ENCODE measurements around the gene GABRB1.

Gene GABRB1

DNA sequence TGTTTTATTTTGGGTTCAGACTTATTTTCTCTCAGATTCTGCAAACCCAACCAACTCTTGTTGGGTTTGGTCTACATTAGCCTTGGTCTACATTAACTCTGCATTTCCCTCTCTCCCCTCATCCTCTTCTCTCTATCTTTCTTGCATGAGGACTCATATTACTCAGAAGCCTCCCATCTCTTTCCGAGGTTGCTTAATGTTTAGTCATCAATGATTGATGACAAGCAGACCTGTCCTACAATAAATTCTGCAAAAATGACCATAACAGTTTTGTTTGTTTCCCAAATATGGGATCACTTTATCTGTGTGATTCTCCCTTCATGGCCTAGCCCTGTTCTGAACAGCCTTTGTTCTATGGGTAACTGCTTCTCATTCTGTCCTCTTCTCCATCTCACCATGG, 75.2 kb downstream of the GABRB1 start:
- no peak overlapping the region for H3K4me3 ChIP-seq (ENCODE audit: low read length)
- no peak for DNase-seq (ENCODE audit: low read depth)
- TF ChIP-seq, protein P1, sequence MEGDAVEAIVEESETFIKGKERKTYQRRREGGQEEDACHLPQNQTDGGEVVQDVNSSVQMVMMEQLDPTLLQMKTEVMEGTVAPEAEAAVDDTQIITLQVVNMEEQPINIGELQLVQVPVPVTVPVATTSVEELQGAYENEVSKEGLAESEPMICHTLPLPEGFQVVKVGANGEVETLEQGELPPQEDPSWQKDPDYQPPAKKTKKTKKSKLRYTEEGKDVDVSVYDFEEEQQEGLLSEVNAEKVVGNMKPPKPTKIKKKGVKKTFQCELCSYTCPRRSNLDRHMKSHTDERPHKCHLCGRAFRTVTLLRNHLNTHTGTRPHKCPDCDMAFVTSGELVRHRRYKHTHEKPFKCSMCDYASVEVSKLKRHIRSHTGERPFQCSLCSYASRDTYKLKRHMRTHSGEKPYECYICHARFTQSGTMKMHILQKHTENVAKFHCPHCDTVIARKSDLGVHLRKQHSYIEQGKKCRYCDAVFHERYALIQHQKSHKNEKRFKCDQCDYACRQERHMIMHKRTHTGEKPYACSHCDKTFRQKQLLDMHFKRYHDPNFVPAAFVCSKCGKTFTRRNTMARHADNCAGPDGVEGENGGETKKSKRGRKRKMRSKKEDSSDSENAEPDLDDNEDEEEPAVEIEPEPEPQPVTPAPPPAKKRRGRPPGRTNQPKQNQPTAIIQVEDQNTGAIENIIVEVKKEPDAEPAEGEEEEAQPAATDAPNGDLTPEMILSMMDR (conservative IDR thresholded peaks at IDR 0.05; ENCODE audit: low read length), result no peak

GRCh38 chr4:47109379-47109778, 78.0 kb downstream of the GABRB1 start:
- no peak for DNase-seq (ENCODE audit: low read depth)
- TF ChIP-seq, protein P1 (conservative IDR thresholded peaks at IDR 0.05; ENCODE audit: low read length), result no peak
- H3K4me3 ChIP-seq (ENCODE audit: low read length), result no peak overlapping the region

GRCh38 chr4:47110546-47111132, 79.3 kb downstream of the GABRB1 start:
- TF ChIP-seq, protein P1 (conservative IDR thresholded peaks at IDR 0.05; ENCODE audit: low read length), result no peak
- H3K4me3 ChIP-seq (ENCODE audit: low read length), result no peak overlapping the region

DNA sequence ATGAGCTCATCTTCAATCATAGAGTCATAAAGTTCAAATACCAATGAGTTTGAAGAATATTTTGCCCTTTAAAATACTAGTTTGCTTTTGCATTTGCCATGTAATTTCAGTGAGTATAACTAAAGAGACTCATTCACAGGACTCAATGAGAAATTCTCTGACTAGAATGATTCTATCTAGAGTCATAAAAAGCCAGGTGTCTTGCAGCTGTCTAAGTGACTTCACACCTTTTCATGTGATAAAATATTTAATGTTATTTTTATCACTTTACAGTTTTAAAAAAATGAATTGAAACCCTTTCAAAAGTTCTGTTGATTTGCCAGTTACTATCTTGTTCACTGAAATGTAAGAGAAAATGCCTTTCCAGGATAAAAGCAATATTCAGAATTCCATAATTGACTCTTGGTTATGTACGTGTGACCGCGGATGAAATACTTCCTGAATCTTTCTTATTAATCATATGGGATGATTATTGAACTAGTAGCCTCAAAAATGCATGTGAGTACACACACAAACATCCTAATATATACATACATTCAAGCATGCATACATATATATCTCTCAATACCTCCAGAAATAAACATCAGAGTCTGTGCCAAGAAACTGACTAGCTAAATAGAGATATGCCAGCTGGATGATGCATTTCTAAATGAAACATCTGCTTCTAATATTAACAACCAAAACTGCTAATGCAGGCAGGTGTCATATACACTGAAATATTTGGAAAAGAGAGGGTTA, 87.0 kb downstream of the GABRB1 start:
- DNase-seq (ENCODE audit: low read depth), result no peak
- TF ChIP-seq, protein P1 (conservative IDR thresholded peaks at IDR 0.05; ENCODE audit: low read length), result no peak
- no peak overlapping the region for H3K4me3 ChIP-seq (ENCODE audit: low read length)

More at GRCh38 chr4:47110546-47111132, 79.3 kb downstream of the GABRB1 start:
- no peak for DNase-seq (ENCODE audit: low read depth)

DNA sequence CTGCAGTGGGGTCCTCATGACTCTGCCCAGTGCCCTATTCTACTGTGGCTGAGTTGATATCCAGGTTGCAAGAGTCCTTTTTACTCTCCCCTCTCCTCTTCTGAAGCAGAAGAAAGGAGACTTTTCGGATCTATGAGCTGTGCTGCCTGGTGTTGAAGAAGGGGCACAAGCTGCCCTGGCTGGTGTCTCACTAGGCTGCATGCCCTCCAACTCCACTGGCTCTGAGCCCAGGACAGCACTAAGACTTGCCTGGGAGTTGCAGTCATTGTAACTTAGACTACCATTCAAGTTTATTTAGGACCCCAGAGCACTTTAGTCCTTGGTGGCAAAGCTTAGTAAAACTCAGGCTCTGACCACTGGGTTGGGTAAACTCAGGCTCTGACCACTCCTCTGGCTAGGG, 89.4 kb downstream of the GABRB1 start:
- H3K4me3 ChIP-seq (ENCODE audit: low read length), result no peak overlapping the region
- DNase-seq (ENCODE audit: low read depth), result no peak
- TF ChIP-seq, protein P1 (conservative IDR thresholded peaks at IDR 0.05; ENCODE audit: low read length), result no peak

DNA sequence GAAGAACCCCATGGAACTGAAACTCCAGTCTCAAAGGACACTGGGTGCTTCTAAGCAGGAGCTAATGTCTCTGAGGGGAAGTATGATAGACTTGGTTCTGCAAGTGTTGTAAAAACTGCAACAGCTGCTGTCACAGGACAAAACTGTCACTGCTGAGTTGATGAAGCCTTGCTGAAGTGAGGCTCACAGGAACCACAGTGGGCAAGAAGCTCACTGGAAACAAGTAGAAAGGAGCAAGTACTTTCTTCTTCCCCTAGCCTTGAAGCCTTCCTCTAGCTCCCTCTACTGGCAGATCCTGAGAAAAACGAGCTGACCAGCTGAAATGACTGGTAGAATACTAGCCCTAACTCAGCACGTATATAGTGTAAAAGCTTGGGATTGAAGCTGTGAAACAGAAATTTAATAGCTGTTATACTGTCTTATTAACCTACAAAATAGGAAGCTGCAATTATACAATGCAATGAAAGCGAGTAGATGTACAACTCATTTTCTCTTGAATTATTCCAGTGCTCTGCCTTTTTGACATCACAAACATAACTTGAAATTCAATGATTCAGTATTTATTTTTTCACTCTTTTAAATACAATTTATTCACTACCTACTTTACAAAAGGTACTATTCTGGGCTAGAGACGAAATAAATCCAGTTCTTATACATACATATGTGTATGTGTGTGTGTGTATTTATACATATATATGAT, 91.4 kb downstream of the GABRB1 start:
- TF ChIP-seq, protein P1 (conservative IDR thresholded peaks at IDR 0.05; ENCODE audit: low read length), result peak; percentile 92
- no peak overlapping the region for H3K4me3 ChIP-seq (ENCODE audit: low read length)
- DNase-seq (ENCODE audit: low read depth), result peak; percentile 54
